HG03097 (cell line): ENCODE measurements around the gene MLLT3.
"Not testable (repeated sequence)": the region's sequence is repeated elsewhere in the genome, so short reads cannot be mapped to it uniquely, and the experiment has no call there.

Experiments
- ATAC-seq: cut with Tn5 transposase; IDR thresholded peaks from one replicate; pipeline ENCODE4 v1.9.1; 2021; ENCODE audit not compliant: unreplicated experiment, low FRiP score

Gene MLLT3

DNA sequence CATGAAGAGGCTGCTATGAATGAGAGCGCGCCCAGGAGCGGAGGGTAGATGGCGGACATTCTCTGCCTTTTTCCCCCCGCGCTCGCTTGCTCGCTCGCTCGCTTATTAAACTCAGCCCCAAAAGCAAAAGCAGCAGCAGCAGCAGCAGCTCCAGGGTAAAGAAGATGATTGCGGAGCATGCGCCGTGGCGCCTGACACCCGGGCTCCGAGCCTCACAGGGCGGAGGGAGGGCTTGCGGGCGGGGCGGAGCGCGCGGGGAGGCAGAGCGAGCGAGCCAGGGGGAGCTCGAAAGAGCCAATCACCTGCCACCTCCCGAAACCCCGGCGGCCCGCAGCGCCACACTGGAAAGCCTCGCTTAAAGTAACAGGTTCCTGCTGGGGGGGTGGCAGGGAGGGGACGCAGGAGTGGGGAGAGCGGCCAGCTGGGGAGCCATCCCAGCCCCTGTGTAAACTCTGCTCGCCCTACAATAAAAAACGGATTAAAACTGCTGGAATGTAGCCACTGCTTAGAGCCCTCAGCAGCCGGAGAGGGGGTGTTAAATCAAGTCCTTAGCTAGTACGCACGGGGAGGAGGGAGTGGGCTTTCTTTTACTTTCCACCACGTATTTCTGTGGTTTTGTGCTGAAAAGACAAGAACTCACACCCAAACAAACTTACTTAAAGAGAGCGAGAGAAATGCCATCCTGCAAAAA lies at the start of gene MLLT3:
Gene MLLT3 (minus strand): TSS at position 170 of the 691 bp plus-strand sequence.
- peak; percentile 64 for ATAC-seq

DNA sequence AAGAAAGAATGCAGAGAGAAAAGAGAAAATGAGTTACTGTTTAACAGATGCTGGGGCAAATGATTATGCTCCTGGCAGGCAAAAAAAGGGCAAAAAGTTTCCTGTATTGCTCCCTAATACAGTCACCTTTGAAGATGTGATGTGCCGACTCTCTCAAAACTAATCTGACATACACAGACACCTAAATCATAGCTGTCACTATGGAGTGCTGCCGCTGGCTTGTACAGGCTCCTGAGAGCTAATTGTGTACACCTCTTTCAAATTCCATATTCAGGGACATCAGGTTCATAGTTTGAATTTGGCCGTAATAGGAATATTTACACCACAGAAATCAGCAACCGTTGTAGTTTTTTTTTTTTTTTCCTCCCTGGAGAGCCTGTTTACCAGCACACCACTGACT lies 49.3 kb upstream of the MLLT3 start:
- ATAC-seq, result no peak

- ATAC-seq, result no peak
Observed at GRCh38 chr9:20670395-20670794, 48.1 kb upstream of the MLLT3 start.

DNA sequence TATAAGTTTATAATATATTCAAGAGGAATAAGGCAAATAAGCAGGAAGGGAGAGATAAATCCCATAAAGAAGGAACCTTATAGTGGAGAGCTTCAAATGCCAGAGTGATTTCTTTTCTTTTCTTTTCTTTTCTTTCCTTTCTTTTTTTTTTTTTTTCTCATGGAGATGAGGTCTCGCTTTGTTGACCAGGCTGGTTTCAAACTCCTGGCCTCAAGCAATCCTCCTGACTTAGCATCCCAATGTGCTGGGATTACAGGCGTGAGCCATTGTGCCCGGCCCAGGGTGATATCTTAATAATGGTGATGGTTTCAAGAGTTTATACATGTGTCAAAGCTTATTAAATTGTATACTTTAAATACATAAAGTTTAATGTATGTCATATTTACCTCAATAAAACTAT lies 42.2 kb upstream of the MLLT3 start:
- ATAC-seq, result no peak

GRCh38 chr9:20663133-20663532 lies 40.8 kb upstream of the MLLT3 start:
- ATAC-seq, result no peak

- ATAC-seq, result no peak
Observed at GRCh38 chr9:20662156-20662555, 39.9 kb upstream of the MLLT3 start.

DNA sequence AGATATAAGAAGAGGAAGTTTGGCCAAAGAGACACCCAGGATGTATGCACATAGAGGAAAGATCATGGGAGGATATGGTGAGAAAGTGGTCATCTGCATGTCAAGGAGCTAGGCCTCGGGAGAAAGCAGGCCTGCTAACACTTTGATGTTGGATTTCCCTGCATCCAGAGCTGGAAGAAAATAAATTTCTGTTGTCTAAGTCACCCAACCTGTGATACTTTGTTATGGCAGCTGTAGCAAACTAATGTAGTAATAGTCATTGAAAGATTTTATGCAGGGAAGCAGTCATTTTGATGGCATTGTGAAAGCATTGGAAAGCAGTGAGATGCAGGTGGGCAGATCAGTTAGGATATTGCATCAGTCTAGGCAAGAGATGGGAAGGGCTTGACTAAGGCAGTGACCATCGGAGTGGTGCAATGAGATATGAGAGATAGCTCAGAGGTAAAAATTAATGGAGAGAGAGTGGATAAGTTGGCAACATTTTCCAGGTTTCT lies 37.2 kb upstream of the MLLT3 start:
- no peak for ATAC-seq

DNA sequence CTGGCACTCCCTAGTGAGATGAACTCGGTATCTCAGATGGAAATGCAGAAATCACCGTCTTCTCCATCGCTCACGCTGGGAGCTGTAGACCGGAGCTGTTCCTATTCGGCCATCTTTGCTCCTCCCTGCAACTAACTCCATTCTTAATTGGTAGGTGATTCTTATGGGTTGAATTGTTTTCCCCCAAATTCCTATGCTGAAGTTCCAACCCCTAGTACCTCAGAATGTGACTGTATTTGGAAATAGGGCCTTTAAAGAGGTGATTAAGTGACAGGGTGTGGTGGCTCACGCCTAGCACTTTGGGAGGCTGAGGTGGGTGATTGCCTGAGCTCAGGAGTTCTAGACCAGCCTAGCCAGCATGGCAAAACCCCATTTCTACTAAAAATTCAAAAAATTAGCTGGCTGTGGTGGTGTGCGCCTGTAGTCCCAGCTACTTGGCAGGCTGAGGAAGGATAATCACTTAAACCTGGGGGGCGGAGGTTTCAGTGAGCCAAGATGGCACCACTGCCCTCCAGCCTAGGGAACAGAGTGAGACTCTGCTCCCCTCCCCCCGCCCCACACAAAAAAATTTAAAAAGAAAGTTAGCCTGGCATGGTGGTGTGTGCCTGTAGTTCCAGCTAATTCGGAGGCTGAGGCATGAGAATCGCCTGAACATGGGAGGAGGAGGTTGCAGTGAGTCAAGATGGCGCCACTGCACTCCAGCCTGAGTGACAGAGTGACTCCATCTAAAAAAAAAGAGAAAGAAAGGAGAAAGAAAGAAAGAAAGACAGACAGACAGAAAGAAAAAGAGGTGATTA lies 36.6 kb upstream of the MLLT3 start:
- no peak for ATAC-seq

DNA sequence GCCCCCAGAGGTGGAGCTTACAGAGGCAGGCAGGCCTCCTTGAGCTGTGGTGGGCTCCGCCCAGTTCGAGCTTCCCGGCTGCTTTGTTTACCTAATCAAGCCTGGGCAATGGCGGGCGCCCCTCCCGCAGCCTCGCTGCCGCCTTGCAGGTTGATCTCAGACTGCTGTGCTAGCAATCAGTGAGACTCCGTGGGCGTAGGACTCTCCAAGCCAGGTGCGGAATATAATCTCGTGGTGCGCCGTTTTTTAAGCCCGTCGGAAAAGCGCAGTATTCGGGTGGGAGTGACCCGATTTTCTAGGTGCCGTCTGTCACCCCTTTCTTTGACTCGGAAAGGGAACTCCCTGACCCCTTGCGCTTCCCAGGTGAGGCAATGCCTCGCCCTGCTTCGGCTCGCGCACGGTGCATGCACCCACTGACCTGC lies 36.0 kb upstream of the MLLT3 start:
- not testable (repeated sequence) for ATAC-seq

DNA sequence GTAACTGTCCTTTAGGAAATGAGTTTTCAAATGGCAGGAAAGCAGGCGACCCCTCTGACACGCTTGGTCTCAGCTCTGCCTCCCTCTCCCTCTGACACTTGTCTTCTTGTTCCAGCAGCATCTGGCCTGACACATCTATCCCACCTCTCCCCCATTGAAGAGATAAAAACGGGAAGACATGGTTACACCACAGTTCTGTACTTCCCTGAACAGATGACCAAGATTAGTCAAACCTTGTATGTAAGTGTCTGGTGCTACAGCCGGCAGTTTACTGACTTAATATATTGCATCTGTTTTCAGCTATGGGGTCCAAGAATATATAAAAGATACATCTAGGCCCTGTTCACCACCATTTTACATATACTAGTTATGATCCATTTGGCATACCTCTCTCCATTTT lies 29.6 kb upstream of the MLLT3 start:
- ATAC-seq, result no peak

- ATAC-seq, result no peak
Observed at GRCh38 chr9:20650750-20651299, 28.5 kb upstream of the MLLT3 start.

DNA sequence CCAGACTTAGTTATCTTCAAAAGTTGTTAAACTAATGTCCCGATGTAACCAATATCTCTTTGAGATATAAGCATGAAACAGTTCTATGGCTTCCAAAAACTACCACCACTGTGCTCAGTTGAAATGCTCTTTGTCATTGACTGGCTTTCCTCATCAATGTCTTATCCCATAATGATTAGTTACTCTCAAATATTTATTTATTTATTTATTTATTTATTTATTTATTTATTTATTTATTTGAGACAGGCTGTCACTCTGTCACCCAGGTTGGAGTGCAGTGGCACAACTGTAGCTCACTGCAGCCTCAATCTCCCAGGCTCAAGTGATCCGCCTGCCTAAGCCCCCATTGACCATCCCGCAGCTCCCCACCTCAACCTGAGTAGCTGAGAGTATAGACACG lies 28.0 kb upstream of the MLLT3 start:
- ATAC-seq, result no peak

DNA sequence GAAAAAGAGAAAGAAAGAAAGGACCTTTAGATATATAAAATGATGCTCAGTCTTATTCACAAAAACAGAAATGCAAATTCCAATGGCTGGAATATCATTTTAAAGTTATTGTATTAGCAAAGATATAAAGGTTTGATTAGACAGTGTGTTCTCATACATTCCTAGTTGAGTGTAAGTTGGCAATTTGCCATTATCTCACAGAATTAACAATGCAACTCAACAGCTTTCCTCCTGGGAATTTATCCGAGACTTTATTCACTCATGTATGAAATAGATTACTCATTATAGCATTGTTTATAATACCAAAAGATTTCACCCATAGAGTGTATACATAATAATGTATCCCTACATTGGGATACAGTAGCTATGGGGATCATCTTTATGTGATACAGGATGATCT lies 27.1 kb upstream of the MLLT3 start:
- no peak for ATAC-seq

GRCh38 chr9:20646656-20647055 lies 24.4 kb upstream of the MLLT3 start:
- no peak for ATAC-seq

GRCh38 chr9:20643660-20644059 lies 21.4 kb upstream of the MLLT3 start:
- no peak for ATAC-seq

DNA sequence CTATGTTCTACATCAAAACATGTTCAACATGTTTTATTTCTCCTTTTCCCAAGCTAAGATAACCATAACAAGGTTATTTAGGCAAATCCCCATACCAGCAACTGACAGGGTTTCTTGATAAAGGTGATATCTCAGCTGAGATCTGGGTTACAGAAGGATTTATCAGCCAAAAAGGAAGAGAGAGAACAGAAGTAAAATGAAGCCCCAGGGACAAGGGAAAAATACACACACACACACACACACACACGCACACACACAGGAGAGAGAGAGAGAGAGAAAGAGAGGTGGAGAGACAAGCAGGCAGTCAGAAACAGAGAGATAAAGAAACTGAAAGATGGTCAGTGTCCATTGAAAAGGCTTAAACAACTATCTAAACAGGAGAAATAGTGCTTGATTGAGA lies 19.7 kb upstream of the MLLT3 start:
- ATAC-seq, result no peak

DNA sequence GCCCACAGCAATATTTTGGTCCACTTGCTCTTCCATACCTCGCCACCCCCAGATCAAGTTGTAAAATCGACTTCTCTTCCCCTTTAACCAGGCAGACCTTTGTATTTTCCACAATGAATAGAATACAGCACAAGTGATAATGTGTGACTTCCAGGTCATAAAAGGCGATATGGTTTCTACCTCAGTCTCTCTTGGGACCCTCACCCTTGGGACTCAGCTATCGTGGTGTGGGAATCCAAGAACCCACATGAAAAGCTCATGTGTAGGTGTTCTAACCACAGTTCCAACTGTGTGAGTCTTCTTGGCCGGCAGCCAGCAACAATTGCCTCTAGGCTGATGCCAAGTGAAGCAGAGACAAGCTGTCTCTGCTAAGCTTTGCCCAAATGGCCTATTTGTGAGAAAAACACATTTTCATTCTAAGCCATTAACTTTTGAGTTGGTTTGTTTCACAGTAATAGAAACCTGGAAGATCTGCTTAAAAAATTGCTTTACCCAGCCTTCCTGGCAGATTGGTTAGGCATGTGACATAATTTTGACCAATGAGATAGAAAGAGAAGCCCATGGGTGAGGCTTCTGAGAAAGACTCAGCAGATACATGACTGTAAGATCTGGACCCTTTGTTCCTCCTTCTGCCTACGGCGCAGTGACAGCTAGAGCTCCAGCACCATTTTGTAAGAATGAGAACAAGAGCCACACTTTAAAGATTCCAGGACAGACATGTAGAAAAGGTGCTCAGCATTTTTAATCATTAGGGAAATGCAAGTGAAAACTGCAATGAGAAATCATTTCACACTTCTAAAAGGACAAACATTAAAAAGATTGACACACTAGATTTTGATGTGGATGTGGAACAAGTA lies 18.3 kb upstream of the MLLT3 start:
- peak; percentile 83 for ATAC-seq

DNA sequence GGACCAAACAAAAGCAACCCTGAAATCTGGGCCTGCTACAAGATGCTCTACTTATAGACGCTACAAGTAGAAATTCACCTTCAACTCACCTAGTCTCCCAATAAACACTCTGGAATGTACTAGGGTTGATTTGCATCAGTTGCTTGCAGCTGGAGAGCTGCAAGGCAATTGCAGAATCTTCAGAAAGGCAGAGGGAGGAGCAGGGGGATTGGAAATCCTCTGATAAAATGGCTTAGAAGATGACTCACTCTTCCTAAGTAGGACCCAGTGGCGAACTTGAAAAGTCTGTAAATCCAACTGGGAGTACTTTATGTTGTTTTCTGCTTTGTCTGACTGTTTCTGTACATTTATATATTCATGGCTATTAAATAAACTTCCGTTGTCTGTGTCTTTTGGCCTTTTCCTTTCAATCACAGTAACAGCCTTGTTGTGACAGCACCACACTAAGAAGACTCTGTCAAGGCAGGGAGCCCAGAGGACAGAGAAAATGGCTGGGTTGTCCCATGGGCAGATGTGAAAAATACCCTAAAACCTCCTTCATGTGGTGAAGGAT lies 14.7 kb upstream of the MLLT3 start:
- no peak for ATAC-seq

DNA sequence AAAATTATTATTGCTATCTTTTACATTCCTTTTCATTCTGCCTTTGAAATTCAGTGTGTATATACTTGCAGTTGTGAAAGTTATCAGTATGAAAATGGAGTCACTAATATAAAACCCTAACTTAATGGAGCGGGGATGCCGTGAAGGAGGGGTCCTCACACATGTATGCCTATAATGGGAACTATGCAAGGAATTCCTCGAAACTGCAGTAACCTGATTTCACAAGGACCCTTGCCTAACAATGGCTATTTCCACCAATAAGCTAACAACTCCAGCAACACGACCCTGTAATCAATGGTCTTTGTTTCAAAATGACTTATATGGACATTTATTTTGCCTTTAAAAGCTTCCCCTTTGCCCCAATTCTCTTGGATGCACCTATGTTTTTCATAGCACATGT lies 12.6 kb upstream of the MLLT3 start:
- ATAC-seq, result no peak

GRCh38 chr9:20632705-20633104 lies 10.4 kb upstream of the MLLT3 start:
- ATAC-seq, result no peak
